GM19463 (cell line): ENCODE measurements around the gene POU3F1.
A peak's percentile ranks its signal among the peaks of the same experiment; 100 is the strongest.

ENCODE experiments used
- ATAC-seq: cut with Tn5 transposase; IDR thresholded peaks from one replicate; pipeline ENCODE4 v1.9.1; 2021; ENCODE audit warnings: mild to moderate bottlenecking, moderate library complexity; ENCODE audit not compliant: unreplicated experiment

POU3F1 gene

DNA sequence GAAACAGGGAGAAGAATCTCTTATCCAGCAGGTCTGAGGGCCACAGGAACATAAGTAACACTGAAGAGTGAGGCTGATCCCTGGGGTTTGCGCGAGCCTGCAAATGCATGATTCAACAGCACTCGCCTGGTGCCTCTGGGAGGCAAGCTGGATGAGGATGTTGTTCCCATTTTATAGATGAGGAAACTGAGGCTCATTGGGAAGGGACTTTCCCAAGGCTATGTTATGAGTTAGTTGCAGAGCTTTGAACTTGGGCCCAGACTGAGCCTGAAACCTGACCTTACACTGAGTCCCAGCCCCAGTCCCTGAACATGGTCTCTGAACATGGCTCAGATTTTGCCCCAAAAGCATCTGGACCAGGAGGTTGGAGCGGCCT lies 27.7 kb upstream of the POU3F1 start:
- ATAC-seq = no peak

DNA sequence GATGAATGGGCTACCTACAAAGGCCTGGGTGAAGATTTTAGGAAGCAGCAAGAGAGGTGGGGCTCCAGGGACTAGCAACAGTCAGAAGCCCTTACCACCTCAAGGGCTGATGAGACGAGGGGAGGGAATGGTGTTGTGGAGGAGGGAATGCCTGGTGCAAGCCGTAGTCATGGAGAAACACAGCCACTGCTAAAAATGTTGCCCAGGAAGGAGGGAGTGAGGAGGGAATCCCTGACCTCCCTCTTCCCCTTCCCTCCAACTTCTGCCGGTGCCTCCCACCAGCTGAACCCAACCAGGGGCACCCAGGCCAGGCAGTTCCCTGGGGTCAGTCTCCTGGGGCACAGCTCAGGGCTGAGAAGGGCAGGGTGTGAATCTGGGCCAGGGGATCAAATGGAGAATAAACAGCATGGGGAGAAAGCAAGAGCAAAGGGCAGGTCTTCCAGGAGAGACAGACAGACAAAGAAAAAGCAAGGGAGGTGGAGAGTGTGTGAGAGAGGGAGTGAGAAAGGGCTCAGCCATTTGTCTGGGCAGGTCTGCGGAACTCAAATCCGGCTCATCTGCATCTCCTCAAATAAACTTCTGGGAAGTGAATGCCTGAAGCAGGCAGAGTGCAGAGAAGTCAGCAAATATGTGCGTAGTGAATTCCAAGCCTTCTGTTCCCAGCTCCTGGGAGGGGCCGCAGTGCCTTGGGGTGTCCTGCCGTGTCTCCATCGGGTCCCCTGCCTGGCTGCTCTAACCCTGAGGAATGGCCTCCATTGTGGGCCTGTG lies 27.1 kb upstream of the POU3F1 start:
- ATAC-seq = no peak

DNA sequence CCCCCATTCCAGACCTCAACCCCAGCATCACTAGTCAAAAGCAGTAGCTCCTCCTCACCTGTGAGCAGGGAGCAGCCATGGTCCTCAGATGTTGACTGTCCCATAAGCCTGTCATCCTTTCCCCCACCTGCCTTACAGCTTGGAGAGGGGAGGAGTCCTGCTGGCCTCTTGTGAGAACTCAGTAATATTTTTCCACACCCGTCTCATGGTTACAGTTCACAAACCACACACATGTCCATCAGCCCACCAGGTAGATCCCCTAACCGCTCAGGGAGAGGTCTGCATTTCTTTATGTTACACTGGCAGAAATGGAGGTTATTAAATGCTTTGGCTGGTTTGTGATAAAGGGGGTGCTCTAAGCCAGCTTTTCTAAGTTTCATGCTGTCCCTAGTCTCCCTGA lies 26.3 kb upstream of the POU3F1 start:
- peak; percentile 45 for ATAC-seq

DNA sequence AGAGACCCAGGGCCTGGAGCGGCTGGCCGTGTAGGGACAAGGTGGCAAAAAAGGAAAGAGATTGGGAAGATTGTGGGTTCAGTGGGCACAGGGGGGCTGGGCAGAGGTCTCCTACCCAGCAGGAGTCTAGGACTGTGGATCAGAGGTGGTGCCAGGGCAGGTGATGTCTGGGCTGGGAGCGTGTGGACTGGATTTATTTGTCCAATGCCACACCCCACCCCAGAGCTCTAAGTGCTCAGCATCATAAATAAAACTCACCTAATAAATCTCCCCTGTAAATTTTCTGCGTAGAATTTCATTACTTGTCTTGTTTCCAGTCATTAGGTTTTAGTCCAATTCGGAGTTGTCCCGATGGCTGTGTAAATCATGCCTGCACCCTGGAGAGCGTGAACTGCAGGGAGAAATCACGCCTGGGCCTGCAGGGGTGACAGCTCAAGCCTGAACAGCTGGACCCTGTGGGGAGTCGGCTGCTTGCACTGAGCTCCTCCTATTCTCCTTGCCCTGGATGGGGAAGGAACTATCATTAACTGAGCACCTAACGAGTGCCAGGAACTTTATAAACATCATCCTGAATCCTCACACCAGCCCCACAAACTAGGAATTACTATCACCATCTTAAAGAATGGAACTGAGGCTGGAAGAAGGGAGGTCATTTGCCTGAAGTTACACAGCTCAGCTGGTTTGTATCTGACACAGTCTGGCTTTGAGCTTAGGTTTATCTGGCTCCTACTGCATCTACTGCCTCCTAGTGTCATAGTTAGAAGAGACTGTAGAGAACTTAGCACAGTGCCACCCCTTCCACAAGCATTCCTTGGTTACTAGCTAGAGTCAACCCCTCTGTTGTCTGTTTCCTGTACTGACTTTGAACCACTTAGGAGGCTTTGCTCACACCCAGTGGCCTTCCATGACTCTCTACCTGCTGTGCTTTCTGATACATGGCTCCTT lies 25.0 kb upstream of the POU3F1 start:
- ATAC-seq = no peak

DNA sequence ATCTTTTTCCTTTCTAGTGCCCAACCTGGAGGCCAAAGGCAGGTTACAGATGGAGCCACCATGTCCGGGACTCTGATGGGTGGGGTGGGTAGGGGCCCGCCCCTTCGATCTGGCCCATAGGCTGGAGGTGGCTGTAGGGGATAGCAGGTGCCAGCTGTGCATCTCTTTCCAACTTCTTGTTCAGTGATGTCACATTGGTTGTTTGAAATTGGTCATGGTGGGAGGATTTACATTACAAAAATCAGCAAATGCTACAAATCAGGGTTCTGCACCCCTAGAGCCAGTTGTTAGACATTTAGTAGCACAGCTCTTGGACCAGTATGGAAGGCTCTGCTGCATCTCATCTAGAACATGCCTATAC lies 22.4 kb upstream of the POU3F1 start:
- ATAC-seq = no peak

DNA sequence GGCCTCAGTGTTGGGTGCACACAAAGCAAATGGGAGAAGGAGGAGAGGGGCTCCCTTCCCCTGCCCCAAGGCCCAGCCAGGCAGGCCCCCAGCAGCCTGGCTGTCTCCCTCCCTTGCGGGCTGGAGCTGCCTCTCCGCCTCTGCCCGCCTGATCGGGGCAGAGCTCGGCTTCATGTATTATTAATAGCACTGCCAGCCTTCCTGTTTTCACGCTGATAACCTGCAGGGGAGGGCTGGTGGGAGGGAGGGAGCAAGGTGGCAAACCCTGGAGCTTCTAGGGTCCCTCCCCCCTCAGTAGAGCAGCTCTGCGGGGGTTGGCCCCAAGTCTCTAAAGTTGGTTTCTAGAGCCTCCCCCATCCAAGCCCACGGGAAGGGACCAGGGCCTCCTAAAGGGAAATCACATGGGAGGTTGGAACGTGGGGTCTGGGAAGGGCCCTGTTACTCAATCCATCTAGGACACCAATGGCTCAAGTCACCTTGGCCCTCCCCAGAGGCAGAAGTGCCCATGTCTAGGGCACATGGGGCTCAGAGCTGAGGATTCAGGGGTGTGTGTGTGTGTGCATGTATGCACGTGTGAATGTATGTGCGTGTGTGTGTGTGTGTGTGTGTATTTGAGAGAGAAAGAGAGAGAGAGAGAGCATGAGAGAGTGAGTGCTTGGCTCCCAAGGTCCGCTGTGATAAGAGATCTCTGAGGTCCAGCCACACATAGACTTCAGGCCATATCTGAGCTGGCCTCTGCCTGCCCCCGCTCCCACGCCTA lies 21.8 kb upstream of the POU3F1 start:
- ATAC-seq = no peak

DNA sequence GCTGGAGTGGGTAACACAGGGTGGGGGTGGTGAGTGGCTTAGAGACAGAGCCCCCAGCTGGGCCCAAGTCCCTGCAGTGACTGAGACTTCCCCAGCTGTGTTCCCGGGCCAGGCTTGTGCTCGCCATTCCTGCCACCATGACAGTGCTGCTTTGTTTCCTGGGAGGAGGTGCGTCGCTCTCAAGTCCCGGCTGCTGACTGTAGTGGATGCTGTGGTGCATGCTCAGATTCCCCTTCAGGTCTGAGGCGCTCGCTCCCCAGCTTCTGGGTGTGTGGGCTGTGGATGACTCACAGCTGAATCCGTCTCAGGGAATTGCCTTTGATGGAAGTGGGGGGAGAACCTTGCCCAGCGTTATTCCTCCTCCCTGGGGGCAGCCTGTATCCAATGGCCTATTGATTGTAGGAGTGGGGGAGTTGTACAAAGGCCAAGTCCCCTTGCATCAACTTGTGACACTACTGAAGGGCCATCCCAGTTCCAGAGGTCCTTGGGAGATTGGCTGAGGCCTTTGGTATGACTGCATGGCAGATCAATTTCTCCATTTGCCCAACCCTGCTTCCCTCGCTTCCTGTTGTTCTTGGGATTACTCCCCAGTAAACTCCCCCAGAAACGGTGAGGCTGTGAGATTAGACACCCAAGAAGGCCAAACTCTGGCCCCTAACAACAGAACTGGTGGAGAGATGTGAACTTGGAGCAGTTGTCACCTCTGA lies 17.8 kb upstream of the POU3F1 start:
- no peak for ATAC-seq

DNA sequence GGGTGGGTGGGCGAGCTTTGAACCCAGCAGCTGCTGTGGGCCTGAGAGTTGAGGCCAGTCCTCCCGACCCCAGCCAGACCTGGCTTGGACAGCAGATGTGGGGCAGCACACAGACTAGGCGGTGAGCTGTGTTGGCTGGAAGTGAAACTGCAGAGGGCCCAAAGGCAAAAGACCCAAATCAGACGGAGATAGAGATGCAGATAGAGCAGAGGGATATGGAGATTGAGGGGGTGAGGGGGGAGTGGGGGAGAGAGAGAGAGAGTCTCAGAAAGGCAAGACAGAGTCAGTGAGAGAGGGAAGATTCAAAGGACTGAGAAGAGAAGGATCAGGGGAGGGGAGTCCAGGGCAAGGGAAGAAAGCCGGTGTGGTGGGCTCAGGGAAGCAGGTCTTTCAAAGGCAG lies 17.0 kb upstream of the POU3F1 start:
- no peak for ATAC-seq

DNA sequence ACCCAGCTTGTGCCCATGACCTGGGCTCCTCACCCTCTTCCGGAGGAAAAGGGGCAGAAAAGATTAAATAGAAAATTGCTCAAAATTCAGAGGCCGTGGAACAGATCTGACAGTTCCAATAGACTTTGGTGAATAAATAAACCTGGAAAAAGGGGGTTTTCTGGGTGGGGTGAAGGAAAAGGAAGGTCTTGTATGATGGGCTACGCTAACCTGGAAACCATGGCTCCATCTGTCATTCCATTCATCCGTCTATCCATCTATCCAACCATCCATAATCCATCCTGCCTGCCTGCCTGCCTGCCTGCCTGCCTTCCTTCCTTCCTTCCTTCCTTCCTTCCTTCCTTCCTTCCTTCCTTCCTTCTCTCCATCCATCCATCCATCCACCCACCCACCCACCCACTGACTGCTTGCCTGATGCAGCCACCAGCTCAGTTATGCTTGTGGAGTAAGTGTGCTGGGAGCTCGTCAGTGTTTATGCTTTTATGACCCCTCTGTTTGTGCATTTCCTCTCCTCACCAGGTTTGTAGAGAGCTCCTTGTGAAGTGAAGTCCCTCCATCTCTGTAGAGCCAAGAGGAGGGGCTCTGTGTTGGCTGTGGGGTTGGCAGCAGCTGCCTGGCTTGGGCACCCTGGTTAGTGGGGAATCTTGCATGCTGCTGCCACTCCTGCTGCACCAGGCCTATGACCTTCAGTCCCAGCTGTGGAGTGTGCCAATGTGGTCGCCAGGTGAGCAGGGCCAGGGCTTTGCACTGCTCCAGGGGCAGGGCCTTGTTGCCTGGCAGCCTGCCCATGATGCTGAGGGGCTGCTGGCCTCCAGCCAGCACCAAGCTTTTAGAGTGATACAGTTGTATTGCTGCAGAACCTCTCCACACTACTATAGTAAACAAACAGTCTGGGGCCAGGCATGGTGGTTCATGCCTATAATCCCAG lies 16.0 kb upstream of the POU3F1 start:
- ATAC-seq = no peak

DNA sequence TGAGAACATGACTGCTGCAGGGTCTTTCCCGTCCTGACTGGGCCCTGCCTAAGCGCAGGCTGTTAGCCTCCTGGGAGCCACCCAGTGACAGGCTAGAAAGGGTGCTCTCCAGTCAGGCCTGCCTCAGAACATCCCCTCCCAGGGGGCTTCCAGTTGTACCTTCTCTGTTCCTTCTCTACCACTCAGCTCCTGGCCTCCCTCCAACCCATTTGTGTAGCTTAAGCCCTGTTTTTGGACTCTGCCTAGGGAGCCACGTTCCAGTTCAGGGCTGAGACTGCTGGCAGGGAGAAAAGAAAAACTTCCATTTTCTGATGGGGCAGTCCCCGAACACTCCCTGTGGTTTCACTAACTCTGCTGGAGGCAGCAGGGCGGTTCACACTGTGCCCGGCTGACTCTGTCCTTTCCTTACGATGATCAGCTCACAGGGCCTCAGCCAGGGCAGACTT lies 15.3 kb upstream of the POU3F1 start:
- ATAC-seq = peak; percentile 67

DNA sequence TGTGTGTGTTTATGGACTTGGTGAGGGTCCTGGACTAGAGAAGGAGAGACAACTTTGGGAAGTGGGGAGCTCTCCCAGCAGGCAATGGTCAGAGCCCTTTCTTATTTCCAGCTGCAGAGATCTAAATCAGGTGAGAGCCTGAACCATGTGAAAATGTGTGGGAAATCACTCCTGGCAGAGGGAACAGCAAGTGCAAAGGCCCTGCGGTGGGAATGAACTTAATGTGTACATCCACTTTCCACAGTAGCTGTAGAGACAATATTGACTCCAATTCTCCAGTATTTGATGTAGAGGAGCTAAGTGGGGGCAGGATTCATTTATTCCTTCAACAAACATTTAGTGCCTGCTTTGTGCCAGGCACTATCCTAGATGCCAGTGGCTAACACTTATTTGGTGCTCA lies 14.7 kb upstream of the POU3F1 start:
- ATAC-seq = no peak

DNA sequence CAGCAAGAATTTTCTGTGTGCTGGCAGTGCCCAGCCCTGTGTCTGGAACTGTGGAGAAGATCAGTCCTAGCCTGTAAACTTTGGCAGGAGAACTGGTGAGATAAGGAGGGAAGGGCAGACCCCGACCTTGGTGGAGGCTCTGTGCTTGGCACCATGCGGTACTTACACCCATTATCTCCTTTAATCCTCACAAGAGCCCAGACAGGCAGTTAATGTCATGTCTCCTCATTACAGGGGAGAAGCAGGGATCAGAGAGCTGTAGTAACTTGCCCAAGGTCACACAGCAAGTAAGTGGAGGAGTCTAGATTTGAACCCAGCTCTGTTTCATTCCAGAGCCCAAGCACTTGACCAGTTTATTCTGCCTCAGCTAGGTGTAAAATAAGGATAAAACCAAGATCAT lies 13.9 kb upstream of the POU3F1 start:
- ATAC-seq = no peak

DNA sequence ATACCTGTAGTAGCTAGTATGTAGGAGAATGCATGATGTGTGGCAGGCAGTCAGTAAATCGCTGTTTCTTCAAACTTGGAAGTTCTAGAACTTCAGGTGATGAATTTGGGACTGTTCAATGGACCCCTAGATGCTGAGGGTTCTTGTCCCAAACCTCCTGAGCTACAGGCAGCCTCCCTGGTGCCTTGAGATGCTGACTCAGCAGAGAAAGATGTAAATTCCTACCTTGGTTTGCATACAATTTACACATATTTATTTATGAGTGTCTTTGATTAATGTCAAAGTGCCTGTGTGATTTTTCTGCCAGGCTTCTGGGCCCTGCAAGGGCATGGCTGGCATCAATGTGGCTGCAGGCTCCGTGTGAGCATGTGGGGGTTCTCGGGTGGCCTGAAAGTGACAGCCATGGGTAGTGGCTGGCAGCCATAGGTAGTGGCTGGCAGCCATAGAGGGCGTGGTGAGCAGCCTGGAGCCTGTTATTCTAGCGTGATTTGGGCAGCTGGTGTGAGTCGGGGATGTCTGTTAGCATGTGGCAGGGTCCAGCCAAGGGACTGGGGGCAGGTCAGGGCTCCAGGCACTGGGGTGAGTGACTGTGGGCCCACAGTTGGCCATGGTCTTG lies 13.2 kb upstream of the POU3F1 start:
- no peak for ATAC-seq

DNA sequence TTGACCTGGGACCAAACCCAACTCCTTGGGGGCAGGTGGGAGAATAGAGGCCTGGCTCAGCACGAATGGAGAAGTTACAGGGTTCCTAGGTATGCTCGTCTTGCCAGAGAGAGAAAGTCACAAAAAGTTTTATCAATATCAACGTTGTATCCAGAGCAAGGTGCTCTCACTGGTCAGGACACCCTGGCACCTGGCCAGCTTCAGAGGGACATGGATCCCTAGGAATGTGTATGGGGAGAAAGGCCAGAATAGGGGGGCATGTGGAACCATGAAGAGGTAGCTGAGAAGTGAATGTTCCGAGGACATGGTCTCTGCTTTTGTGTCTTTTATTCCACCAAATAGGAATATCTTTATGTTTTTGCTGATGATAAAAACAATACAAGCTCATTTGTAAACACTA lies 9.4 kb upstream of the POU3F1 start:
- ATAC-seq = no peak

DNA sequence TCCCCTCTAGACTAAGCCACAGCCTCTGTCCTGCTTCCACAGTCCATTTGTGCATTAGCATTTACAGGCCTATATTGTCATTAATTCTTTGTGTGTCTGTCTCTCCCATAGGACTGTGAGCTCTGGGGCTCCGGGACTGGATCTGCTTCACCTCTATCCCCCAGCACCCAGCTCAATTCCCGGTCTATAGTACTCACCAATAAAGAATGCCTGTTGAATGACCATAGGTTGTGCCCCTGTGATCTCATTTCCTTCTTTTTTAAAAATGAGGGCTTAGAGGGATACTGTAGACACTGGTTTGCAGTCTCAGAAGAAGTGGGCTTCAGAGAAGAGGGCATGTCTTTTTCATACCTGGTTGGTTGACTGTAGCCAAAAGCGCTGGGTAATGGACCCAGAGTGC lies 8.8 kb upstream of the POU3F1 start:
- ATAC-seq = no peak

DNA sequence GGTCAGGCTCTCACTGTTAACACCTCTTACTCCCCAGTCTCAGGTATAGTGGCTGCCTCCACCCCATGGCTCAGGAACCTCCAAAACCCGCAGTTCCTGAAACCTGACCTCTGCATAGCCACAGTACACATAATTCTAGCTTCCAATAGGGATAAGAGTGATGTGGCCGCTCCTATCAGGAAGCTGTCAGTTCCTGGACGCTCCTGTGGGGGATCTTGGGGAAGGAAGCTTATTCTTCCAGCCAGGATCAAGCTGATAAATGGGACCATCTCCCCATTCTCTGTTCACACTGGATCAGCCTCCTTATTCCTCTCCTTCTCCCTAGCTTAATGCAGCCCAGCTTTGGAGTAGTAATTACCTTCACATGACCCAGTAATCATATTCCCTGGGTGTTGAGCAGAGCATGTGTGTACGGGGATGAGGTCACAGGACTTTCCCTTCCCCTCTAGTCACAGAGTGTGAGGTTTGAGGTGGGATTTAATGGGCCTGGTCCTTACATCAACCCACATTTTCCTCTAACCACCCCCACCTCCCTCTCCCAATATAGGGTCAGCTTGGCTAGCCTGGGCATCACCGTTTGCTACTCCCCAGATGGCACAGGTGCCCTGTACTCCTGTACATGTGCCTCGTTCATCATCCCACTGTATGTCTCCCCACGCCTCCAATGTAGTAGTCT lies 7.0 kb upstream of the POU3F1 start:
- no peak for ATAC-seq

DNA sequence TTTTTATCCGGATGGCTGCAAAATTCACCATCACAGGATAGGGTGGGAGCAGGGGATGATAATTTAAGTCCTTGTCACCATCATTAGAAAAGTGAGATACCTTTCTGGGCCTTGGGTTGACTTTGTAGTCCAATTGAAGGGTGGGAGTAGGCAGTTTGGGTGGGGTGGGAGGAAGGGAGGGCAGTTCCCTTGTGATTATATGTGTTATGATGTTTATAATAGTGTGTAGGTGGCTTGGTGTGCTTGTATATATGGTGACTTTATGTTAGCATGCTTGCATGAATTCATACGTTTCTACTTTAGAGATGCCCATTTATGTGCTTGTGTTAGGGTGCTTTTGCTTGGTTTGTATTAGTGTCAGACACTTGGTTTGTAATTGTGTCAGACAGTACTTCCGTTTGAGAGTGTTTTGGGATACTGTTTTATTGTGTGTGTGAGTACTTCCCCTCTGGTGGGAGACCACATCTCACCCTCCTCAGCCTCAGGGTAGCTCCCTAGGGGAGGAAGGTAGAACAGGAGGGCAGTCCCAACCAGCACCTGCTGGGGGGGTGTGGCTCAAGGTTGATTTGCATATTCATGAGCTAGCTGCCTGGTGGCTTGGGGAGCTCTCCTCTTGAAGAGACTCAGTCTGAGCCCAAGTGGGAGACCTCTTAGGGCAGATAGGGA lies 6.3 kb upstream of the POU3F1 start:
- peak; percentile 61 for ATAC-seq

DNA sequence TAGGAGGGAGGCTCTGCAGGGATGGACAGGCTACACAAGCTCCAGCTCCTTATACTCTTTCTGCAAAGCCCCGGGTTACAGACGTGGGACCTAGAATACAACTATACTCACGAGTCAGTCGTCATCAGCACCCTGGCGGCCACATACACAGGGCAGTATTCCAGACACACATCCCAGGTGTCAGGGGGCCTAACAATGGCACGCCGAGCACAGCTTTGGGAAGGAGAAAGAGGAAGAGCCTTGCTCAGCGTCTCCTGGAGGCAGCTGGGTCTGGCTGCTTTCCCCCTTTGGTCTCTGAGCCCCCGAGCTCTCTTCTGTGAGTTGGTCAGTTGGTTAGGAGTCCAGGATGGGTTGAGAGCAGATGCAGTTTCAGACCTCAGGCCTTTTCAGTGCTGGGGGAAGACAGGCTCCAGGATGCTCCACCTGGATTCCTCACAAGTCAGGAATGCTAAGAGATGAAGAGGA lies 4.5 kb upstream of the POU3F1 start:
- no peak for ATAC-seq
